ENCODE data around the gene ARAF.

Gene ARAF

GRCh38 chrX:47515941-47516665, 44.9 kb upstream of the ARAF start:
- ATAC-seq = no peak; the same call in 2 of the 3 replicates
- TF ChIP-seq BACH2 (CRISPR knock-in tag; IDR thresholded peaks at IDR 0.05; ENCODE audit: borderline replicate concordance) = no peak
- no peak for TF ChIP-seq ZNF565 (CRISPR knock-in tag; conservative IDR thresholded peaks at IDR 0.05; ENCODE audit: low read depth)
- TF ChIP-seq ARNTL (CRISPR knock-in tag; IDR thresholded peaks at IDR 0.05; ENCODE audit: borderline replicate concordance, low read depth) = no peak
- no peak for TF ChIP-seq GLIS3 (CRISPR knock-in tag; IDR thresholded peaks at IDR 0.05)
- TF ChIP-seq PPARA (CRISPR knock-in tag; IDR thresholded peaks at IDR 0.05; ENCODE audit: borderline replicate concordance) = no peak
- TF ChIP-seq CREB5 (CRISPR knock-in tag; IDR thresholded peaks at IDR 0.05; ENCODE audit: low read depth) = no peak
- TF ChIP-seq TSHZ2 (CRISPR knock-in tag; IDR thresholded peaks at IDR 0.05) = no peak
- TF ChIP-seq RARB (CRISPR knock-in tag; IDR thresholded peaks at IDR 0.05) = no peak
- no peak for TF ChIP-seq SNAI2 (CRISPR knock-in tag; IDR thresholded peaks at IDR 0.05)
- TF ChIP-seq ZNF70 (CRISPR knock-in tag; IDR thresholded peaks at IDR 0.05) = no peak
- TF ChIP-seq TCF4 (CRISPR knock-in tag; IDR thresholded peaks at IDR 0.05; ENCODE audit: borderline replicate concordance) = no peak
- no peak for TF ChIP-seq ZNF8 (CRISPR knock-in tag; IDR thresholded peaks at IDR 0.05)
- TF ChIP-seq CSRNP3 (CRISPR knock-in tag; IDR thresholded peaks at IDR 0.05) = no peak
- TF ChIP-seq ZC3H10 (CRISPR knock-in tag; IDR thresholded peaks at IDR 0.05) = no peak
- TF ChIP-seq ZFP3 (CRISPR knock-in tag; IDR thresholded peaks at IDR 0.05) = no peak
- TF ChIP-seq POU6F1 (CRISPR knock-in tag; IDR thresholded peaks at IDR 0.05; ENCODE audit: borderline replicate concordance, low read depth) = no peak
- no peak for TF ChIP-seq TOX (CRISPR knock-in tag; IDR thresholded peaks at IDR 0.05; ENCODE audit: borderline replicate concordance)
- no peak for TF ChIP-seq ISL1 (CRISPR knock-in tag; IDR thresholded peaks at IDR 0.05)

GRCh38 chrX:47518144-47518543, 42.9 kb upstream of the ARAF start:
- TF ChIP-seq PPARA (CRISPR knock-in tag; IDR thresholded peaks at IDR 0.05; ENCODE audit: borderline replicate concordance) (no peak), ZNF70 (CRISPR knock-in tag; IDR thresholded peaks at IDR 0.05) (no peak), PATZ1 (CRISPR knock-in tag; IDR thresholded peaks at IDR 0.05; ENCODE audit: borderline replicate concordance) (no peak), SNAI2 (CRISPR knock-in tag; IDR thresholded peaks at IDR 0.05) (no peak)
- ATAC-seq = no peak

GRCh38 chrX:47523297-47523696, 37.7 kb upstream of the ARAF start:
- peak; percentile 100 for ATAC-seq
- no peak for TF ChIP-seq ZFP3 (CRISPR knock-in tag; IDR thresholded peaks at IDR 0.05)
- no peak for TF ChIP-seq BACH2 (CRISPR knock-in tag; IDR thresholded peaks at IDR 0.05; ENCODE audit: borderline replicate concordance)

All from SK-N-SH treated with all-trans-retinoic acid at 6 μM for 48 hours (cell line).